ENCODE measurements around the gene HIVEP3. TPM values are rescaled to one million over a fixed set of nuclear protein-coding genes. Genes with fewer than 3 reads are reported as not detected.

HIVEP3 gene
- total RNA-seq, 2 donors from 2014 or later = 8.0 to 27.6 TPM

- Mint-ChIP-seq H3K27ac (peak overlapping the region; percentile 88), H3K4me3 (peak overlapping the region; percentile 88), H3K9me3 (peaks cover 4% of the 10 kb centered on the region), H3K27me3 (no peaks in the 10 kb centered on the region), H3K36me3 (ENCODE audit: low read depth) (no peaks in the 10 kb centered on the region), H3K4me1 (peaks cover 49% of the 10 kb centered on the region)
- peak; percentile 47 for ATAC-seq (replicated peaks)
These were observed 4.2 kb downstream of the HIVEP3 start for GRCh38 chr1:41914516-41914915.

GRCh38 chr1:41913014-41913413, 5.7 kb downstream of the HIVEP3 start:
- Mint-ChIP-seq H3K4me3 (peak overlapping the region; percentile 43), H3K27ac (no peak overlapping the region), H3K36me3 (ENCODE audit: low read depth) (no peaks in the 10 kb centered on the region), H3K4me1 (peaks cover 51% of the 10 kb centered on the region), H3K27me3 (no peaks in the 10 kb centered on the region), H3K9me3 (peaks cover 4% of the 10 kb centered on the region)
- no peak for ATAC-seq (replicated peaks)

- Mint-ChIP-seq H3K9me3 (no peaks in the 10 kb centered on the region), H3K36me3 (ENCODE audit: low read depth) (no peaks in the 10 kb centered on the region), H3K4me1 (peaks cover 35% of the 10 kb centered on the region), H3K27ac (peak overlapping the region; percentile 13), H3K4me3 (peak overlapping the region; percentile 46), H3K27me3 (no peaks in the 10 kb centered on the region)
- ATAC-seq (replicated peaks) = peak; percentile 72
These were observed 10.3 kb downstream of the HIVEP3 start for GRCh38 chr1:41908288-41908895.

GRCh38 chr1:41907446-41907845, 11.3 kb downstream of the HIVEP3 start:
- no peaks in the 10 kb centered on the region for H3K9me3 Mint-ChIP-seq
- peak overlapping the region; percentile 13 for H3K27ac Mint-ChIP-seq
- ATAC-seq (replicated peaks) = no peak
- peak overlapping the region; percentile 46 for H3K4me3 Mint-ChIP-seq
- H3K27me3 Mint-ChIP-seq = no peaks in the 10 kb centered on the region
- peaks cover 31% of the 10 kb centered on the region for H3K4me1 Mint-ChIP-seq
- H3K36me3 Mint-ChIP-seq (ENCODE audit: low read depth) = no peaks in the 10 kb centered on the region

- no peak for ATAC-seq (replicated peaks)
- Mint-ChIP-seq H3K4me1 (peaks cover 31% of the 10 kb centered on the region), H3K4me3 (no peak overlapping the region), H3K27me3 (no peaks in the 10 kb centered on the region), H3K36me3 (ENCODE audit: low read depth) (no peaks in the 10 kb centered on the region), H3K9me3 (no peaks in the 10 kb centered on the region), H3K27ac (no peak overlapping the region)
These were observed 11.8 kb downstream of the HIVEP3 start for GRCh38 chr1:41906943-41907342.

- peaks cover 49% of the 10 kb centered on the region for H3K4me1 Mint-ChIP-seq
These were observed 13.5 kb downstream of the HIVEP3 start for GRCh38 chr1:41905093-41905675.

GRCh38 chr1:41902664-41903063, 16.1 kb downstream of the HIVEP3 start:
- no peaks in the 10 kb centered on the region for H3K36me3 Mint-ChIP-seq (ENCODE audit: low read depth)
- peak overlapping the region; percentile 58 for H3K27ac Mint-ChIP-seq
- peak overlapping the region; percentile 74 for H3K4me3 Mint-ChIP-seq
- peak; percentile 25 for ATAC-seq (replicated peaks)
- no peaks in the 10 kb centered on the region for H3K27me3 Mint-ChIP-seq
- no peaks in the 10 kb centered on the region for H3K9me3 Mint-ChIP-seq
- peaks cover 61% of the 10 kb centered on the region for H3K4me1 Mint-ChIP-seq

More at GRCh38 chr1:41905093-41905675, 13.5 kb downstream of the HIVEP3 start:
- no peaks in the 10 kb centered on the region for H3K9me3 Mint-ChIP-seq
- H3K4me3 Mint-ChIP-seq = no peak overlapping the region
- H3K36me3 Mint-ChIP-seq (ENCODE audit: low read depth) = no peaks in the 10 kb centered on the region
- H3K27me3 Mint-ChIP-seq = no peaks in the 10 kb centered on the region
- no peak overlapping the region for H3K27ac Mint-ChIP-seq
- no peak for ATAC-seq (replicated peaks)

- H3K9me3 Mint-ChIP-seq = peaks cover under 1% of the 10 kb centered on the region
- no peaks in the 10 kb centered on the region for H3K36me3 Mint-ChIP-seq (ENCODE audit: low read depth)
- H3K27ac Mint-ChIP-seq = peak overlapping the region; percentile 58
- no peak for ATAC-seq (replicated peaks)
- no peaks in the 10 kb centered on the region for H3K27me3 Mint-ChIP-seq
- H3K4me3 Mint-ChIP-seq = peak overlapping the region; percentile 74
- H3K4me1 Mint-ChIP-seq = peaks cover 61% of the 10 kb centered on the region
These were observed 16.6 kb downstream of the HIVEP3 start for GRCh38 chr1:41902159-41902577.

- Mint-ChIP-seq H3K36me3 (ENCODE audit: low read depth) (no peaks in the 10 kb centered on the region), H3K4me1 (peaks cover 62% of the 10 kb centered on the region), H3K4me3 (peak overlapping the region; percentile 74), H3K27me3 (no peaks in the 10 kb centered on the region), H3K27ac (peak overlapping the region; percentile 58), H3K9me3 (peaks cover 5% of the 10 kb centered on the region)
- no peak for ATAC-seq (replicated peaks)
These were observed 17.2 kb downstream of the HIVEP3 start for GRCh38 chr1:41901551-41901950.

- no peak for ATAC-seq (replicated peaks)
- Mint-ChIP-seq H3K4me1 (peaks cover 62% of the 10 kb centered on the region), H3K9me3 (peaks cover 5% of the 10 kb centered on the region), H3K27ac (peak overlapping the region; percentile 58), H3K4me3 (peak overlapping the region; percentile 74), H3K36me3 (ENCODE audit: low read depth) (no peaks in the 10 kb centered on the region), H3K27me3 (no peaks in the 10 kb centered on the region)
These were observed 17.9 kb downstream of the HIVEP3 start for GRCh38 chr1:41900603-41901444.

GRCh38 chr1:41898191-41898713, 20.5 kb downstream of the HIVEP3 start:
- Mint-ChIP-seq H3K4me1 (peaks cover 70% of the 10 kb centered on the region), H3K27ac (peak overlapping the region; percentile 91), H3K27me3 (no peaks in the 10 kb centered on the region), H3K4me3 (peak overlapping the region; percentile 80), H3K9me3 (peaks cover 5% of the 10 kb centered on the region), H3K36me3 (ENCODE audit: low read depth) (no peaks in the 10 kb centered on the region)
- ATAC-seq (replicated peaks) = peak; percentile 97

- H3K27ac Mint-ChIP-seq = no peak overlapping the region
These were observed 23.2 kb downstream of the HIVEP3 start for GRCh38 chr1:41895552-41895951.

GRCh38 chr1:41894808-41895483, 23.8 kb downstream of the HIVEP3 start:
- peaks cover 62% of the 10 kb centered on the region for H3K4me1 Mint-ChIP-seq
- H3K27ac Mint-ChIP-seq = no peak overlapping the region
- no peaks in the 10 kb centered on the region for H3K36me3 Mint-ChIP-seq (ENCODE audit: low read depth)
- H3K9me3 Mint-ChIP-seq = peaks cover 5% of the 10 kb centered on the region
- no peak for ATAC-seq (replicated peaks)
- peak overlapping the region; percentile 34 for H3K4me3 Mint-ChIP-seq
- no peaks in the 10 kb centered on the region for H3K27me3 Mint-ChIP-seq

More at GRCh38 chr1:41895552-41895951, 23.2 kb downstream of the HIVEP3 start:
- Mint-ChIP-seq H3K27me3 (no peaks in the 10 kb centered on the region), H3K4me1 (peaks cover 68% of the 10 kb centered on the region), H3K4me3 (peak overlapping the region; percentile 34), H3K9me3 (peaks cover 5% of the 10 kb centered on the region), H3K36me3 (ENCODE audit: low read depth) (no peaks in the 10 kb centered on the region)
- ATAC-seq (replicated peaks) = no peak
